OCI-LY1 (cell line): Measurements from ENCODE around the gene GPR155.

ENCODE experiments used
- EZH2 ChIP-seq: fragments of 200-600 bp; sonication (generic), shearing (Covaris generic); IDR thresholded peaks from 2 replicates; pipeline ENCODE4 v1.8.0; 2017; ENCODE audit warnings: borderline replicate concordance, mixed run types, mild to moderate bottlenecking, antibody characterized with exemption, low read length, moderate library complexity, mixed read lengths
- TF ChIP-seq, protein P1 (sequence below): fragments of 200-600 bp; sonication (generic), shearing (Covaris generic); IDR thresholded peaks from 2 replicates; pipeline ENCODE4 v1.5.1; 2017; ENCODE audit warnings: mild to moderate bottlenecking, antibody characterized with exemption, low read length, moderate library complexity, mixed read lengths

DNA sequence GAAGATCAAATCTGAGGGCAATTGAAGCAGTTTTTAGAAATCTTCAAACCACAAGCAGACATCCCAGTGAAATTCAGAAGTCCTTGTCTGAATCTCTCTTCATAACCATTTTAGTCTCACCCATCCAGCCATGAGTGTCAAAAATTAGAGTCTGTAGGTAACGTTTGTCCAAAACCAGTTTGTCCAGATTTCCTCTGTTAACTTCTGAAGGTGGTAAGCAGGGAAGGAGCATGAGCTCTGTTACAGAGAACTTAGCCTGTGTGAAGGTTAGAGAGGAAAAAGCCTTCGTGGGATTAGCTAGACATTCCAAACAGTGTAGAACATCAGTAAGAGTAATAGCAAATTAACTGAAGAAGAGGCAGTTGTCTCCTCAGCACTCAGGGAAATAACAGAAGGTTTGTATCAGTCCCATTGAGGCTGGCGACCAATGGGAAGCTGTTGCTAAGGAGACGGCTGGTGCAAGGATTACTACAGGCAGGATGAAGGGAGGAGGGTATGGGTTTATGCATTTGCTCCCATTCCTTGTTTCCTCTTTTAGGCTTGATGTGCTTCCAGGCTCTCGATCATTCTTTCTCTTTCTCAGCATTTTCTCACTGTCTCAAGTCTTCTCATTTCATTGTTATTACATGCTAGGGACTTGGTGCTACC, 8.7 kb upstream of the GPR155 start:
- TF ChIP-seq, protein P1, sequence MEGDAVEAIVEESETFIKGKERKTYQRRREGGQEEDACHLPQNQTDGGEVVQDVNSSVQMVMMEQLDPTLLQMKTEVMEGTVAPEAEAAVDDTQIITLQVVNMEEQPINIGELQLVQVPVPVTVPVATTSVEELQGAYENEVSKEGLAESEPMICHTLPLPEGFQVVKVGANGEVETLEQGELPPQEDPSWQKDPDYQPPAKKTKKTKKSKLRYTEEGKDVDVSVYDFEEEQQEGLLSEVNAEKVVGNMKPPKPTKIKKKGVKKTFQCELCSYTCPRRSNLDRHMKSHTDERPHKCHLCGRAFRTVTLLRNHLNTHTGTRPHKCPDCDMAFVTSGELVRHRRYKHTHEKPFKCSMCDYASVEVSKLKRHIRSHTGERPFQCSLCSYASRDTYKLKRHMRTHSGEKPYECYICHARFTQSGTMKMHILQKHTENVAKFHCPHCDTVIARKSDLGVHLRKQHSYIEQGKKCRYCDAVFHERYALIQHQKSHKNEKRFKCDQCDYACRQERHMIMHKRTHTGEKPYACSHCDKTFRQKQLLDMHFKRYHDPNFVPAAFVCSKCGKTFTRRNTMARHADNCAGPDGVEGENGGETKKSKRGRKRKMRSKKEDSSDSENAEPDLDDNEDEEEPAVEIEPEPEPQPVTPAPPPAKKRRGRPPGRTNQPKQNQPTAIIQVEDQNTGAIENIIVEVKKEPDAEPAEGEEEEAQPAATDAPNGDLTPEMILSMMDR: no peak
- no peak for TF ChIP-seq EZH2
